Natural killer cell (primary cell): ENCODE data around the gene CAPS. TPM values are rescaled to one million over a fixed set of nuclear protein-coding genes. Genes with fewer than 3 reads are reported as not detected.

Source experiments
- ATAC-seq, 3 donors: fragments of 150-1000 bp in 2 of 3; fragments of 200-7000 bp in 1 of 3; cut with Tn5 transposase; 1 replicate in 1 of 3; 2 replicates in 2 of 3; pipeline ENCODE4 v1.10.0; 2021; ENCODE audit warnings: mild to moderate bottlenecking in 2 of 3, moderate library complexity in 2 of 3
- DNase-seq, 2 donors: peaks; one replicate each; pipeline versions ENCODE4 v3.0.0 to v3.0.0-alpha.2; 2013 to 2021; ENCODE audit warnings: mixed read lengths in 1 of 2
- H3K27ac ChIP-seq: one replicate; pipeline ENCODE4 v1.5.1; 2013; ENCODE audit warnings: mild to moderate bottlenecking, low read length
- H3K27me3 ChIP-seq: one replicate; pipeline ENCODE4 v1.6.1; 2013; ENCODE audit warnings: low read length; ENCODE audit not compliant: control insufficient read depth, insufficient read depth
- H3K36me3 ChIP-seq: one replicate; pipeline ENCODE4 v1.6.1; 2013; ENCODE audit warnings: low read length; ENCODE audit not compliant: control insufficient read depth, insufficient read depth
- H3K4me1 ChIP-seq: one replicate; pipeline ENCODE4 v1.6.1; 2013; ENCODE audit warnings: low read length; ENCODE audit not compliant: control insufficient read depth, insufficient read depth
- H3K4me3 ChIP-seq: one replicate; pipeline ENCODE4 v1.5.1; 2013; ENCODE audit warnings: low read length
- H3K9me3 ChIP-seq: one replicate; pipeline ENCODE4 v1.6.1; 2013; ENCODE audit warnings: low read length; ENCODE audit not compliant: control insufficient read depth, insufficient read depth
- H3K27ac Mint-ChIP-seq, 2 donors: one replicate each; pipeline ENCODE4 v1.8.0; 2022; ENCODE audit warnings: mild to moderate bottlenecking in 2 of 2, mixed read lengths in 2 of 2, moderate library complexity in 1 of 2
- H3K27me3 Mint-ChIP-seq, 2 donors: one replicate each; pipeline ENCODE4 v1.8.0; 2022; ENCODE audit warnings: low read depth in 2 of 2, mixed read lengths in 2 of 2
- H3K36me3 Mint-ChIP-seq: one replicate; pipeline ENCODE4 v1.8.0; 2022; ENCODE audit warnings: mixed read lengths
- H3K4me1 Mint-ChIP-seq, 2 donors: one replicate each; pipeline ENCODE4 v1.8.0; 2022; ENCODE audit warnings: mixed read lengths in 2 of 2
- H3K4me3 Mint-ChIP-seq: one replicate; pipeline ENCODE4 v1.8.0; 2022; ENCODE audit warnings: mild to moderate bottlenecking, moderate library complexity, mixed read lengths
- H3K9me3 Mint-ChIP-seq, 2 donors: one replicate each; pipeline ENCODE4 v1.8.0; 2022; ENCODE audit warnings: mixed read lengths in 2 of 2
- CTCF ChIP-seq: fragments of 200-600 bp; IDR thresholded peaks from one replicate; pipeline ENCODE4 v1.8.0; 2022; ENCODE audit warnings: antibody characterized with exemption
- WGBS: methylation state at CpG from one replicate; pipeline ENCODE4 v1.1.7; 2013; ENCODE audit warnings: missing lambda C conversion rate; ENCODE audit not compliant: insufficient coverage; 5-methylcytosine and 5-hydroxymethylcytosine counted together
- intact Hi-C: fragments of 100-400 bp; cut with micrococcal nuclease; formaldehyde crosslinking; loops from one replicate; pipeline ENCODE4 v1.14.2; 2022
- total RNA-seq, 4 donors: library from RNA; stranded (reverse); fragments of 120-200 nt in 1 of 4; gene quantifications; one replicate each; pipeline versions ENCODE4 v1.2.3 to v1.2.4, GENCODE V29; 2013 to 2022

CAPS gene
- total RNA-seq, 3 donors from 2014 or later (not counting 1 experiment from before 2014, with no cell fraction given): 34.0 to 41.6 (median 38.3) TPM

GRCh38 chr19:5943045-5943444, 29.0 kb downstream of the CAPS start:
- no peaks in the 10 kb centered on the region for H3K9me3 ChIP-seq
- H3K4me1 ChIP-seq: peaks cover 6% of the 10 kb centered on the region
- Mint-ChIP-seq H3K36me3 (no peaks in the 10 kb centered on the region), H3K27ac (no peak overlapping the region), H3K4me1 (peaks cover 25 to 46% of the 10 kb centered on the region in 2 donors), H3K27me3 (no peaks in the 10 kb centered on the region), H3K4me3 (no peak overlapping the region), H3K9me3 (no peaks in the 10 kb centered on the region)
- no peak for TF ChIP-seq CTCF
- H3K4me3 ChIP-seq: no peak overlapping the region
- H3K27ac ChIP-seq: no peak overlapping the region
- no peaks in the 10 kb centered on the region for H3K27me3 ChIP-seq
- intact Hi-C loops: no loop called here
- peaks cover 20% of the 10 kb centered on the region for H3K36me3 ChIP-seq
- no peak for DNase-seq
- no peak for ATAC-seq
- WGBS: 95% methylated on average over 10 of the region's 10 CpGs

GRCh38 chr19:5943623-5944022, 29.6 kb downstream of the CAPS start:
- DNase-seq: no peak
- Mint-ChIP-seq H3K27me3 (no peaks in the 10 kb centered on the region), H3K36me3 (no peaks in the 10 kb centered on the region), H3K27ac (peak overlapping the region in 1 of 2 donors; percentile 78), H3K4me3 (no peak overlapping the region), H3K9me3 (no peaks in the 10 kb centered on the region), H3K4me1 (peaks cover 27 to 49% of the 10 kb centered on the region in 2 donors)
- Histone ChIP-seq H3K27ac (no peak overlapping the region), H3K4me3 (no peak overlapping the region), H3K27me3 (no peaks in the 10 kb centered on the region), H3K9me3 (no peaks in the 10 kb centered on the region), H3K4me1 (peaks cover 11% of the 10 kb centered on the region), H3K36me3 (peaks cover 20% of the 10 kb centered on the region)
- ATAC-seq: no peak
- 72% methylated on average over 10 of the region's 10 CpGs for WGBS
- no peak for TF ChIP-seq CTCF
- intact Hi-C loops: no loop called here

- Mint-ChIP-seq H3K36me3 (no peaks in the 10 kb centered on the region), H3K4me1 (peaks cover 64 to 86% of the 10 kb centered on the region in 2 donors), H3K27me3 (no peaks in the 10 kb centered on the region), H3K4me3 (no peak overlapping the region), H3K9me3 (no peaks in the 10 kb centered on the region), H3K27ac (peak overlapping the region in 1 of 2 donors; percentile 58)
- DNase-seq (no peak), ATAC-seq (no peak)
- no peak overlapping the region for H3K4me3 ChIP-seq
- no peak for TF ChIP-seq CTCF
- H3K36me3 ChIP-seq: peaks cover 6% of the 10 kb centered on the region
- H3K27me3 ChIP-seq: no peaks in the 10 kb centered on the region
- no peak overlapping the region for H3K27ac ChIP-seq
- WGBS: 94% methylated on average over 11 of the region's 13 CpGs
- H3K4me1 ChIP-seq: peaks cover 42% of the 10 kb centered on the region
- H3K9me3 ChIP-seq: no peaks in the 10 kb centered on the region
- intact Hi-C loops: no loop called here
These were observed 33.4 kb downstream of the CAPS start for GRCh38 chr19:5947435-5947834.
